Left ventricle myocardium superior (tissue), 1 donor: Measurements from ENCODE around the gene COL5A1. TPM values are rescaled to one million over a fixed set of nuclear protein-coding genes. Genes with fewer than 3 reads are reported as not detected.
A peak's percentile ranks its signal among the peaks of the same experiment; 100 is the strongest.
"Not testable (repeated sequence)": the region's sequence is repeated elsewhere in the genome, so short reads cannot be mapped to it uniquely, and the experiment has no call there.

Experiments used
- ATAC-seq: fragments of 200-7000 bp; cut with Tn5 transposase; one replicate; pipeline ENCODE4 v1.9.1; 2020; ENCODE audit warnings: mild to moderate bottlenecking, moderate library complexity
- DNase-seq: peaks from one replicate; pipeline ENCODE4 v3.0.0-alpha.2; 2020
- intact Hi-C: fragments of 100-400 bp; cut with micrococcal nuclease; formaldehyde crosslinking; loops from one replicate; pipeline ENCODE4 v1.11.0; 2022
- total RNA-seq: library from RNA; stranded (reverse); fragmentation: NEBNext Ultra II Directional; extraction: Animal tissue kit (Norgen Biotek cat#: 25700); gene quantifications from one replicate; pipeline ENCODE4 v1.2.1, GENCODE V29; 2021
- donor health status: DM: no; HTN: yes; CAD: no; lungs with severe emphysema.

Gene COL5A1
- total RNA-seq, 1 donor from 2014 or later: 14.8 TPM

GRCh38 chr9:134695144-134695543, 53.5 kb downstream of the COL5A1 start:
- peak; percentile 14 for DNase-seq
- intact Hi-C loops: no loop called here

GRCh38 chr9:134696433-134696832, 54.8 kb downstream of the COL5A1 start:
- intact Hi-C loops: no loop called here
- DNase-seq: peak; percentile 9
- no peak for ATAC-seq

More at GRCh38 chr9:134695144-134695543, 53.5 kb downstream of the COL5A1 start:
- ATAC-seq: no peak

- ATAC-seq: no peak
- DNase-seq: peak; percentile 29
- intact Hi-C loops: no loop called here
Measured at GRCh38 chr9:134698111-134698510, 56.5 kb downstream of the COL5A1 start.

- DNase-seq (peak; percentile 81), ATAC-seq (peak; percentile 83)
- intact Hi-C loops: no loop called here
Measured at GRCh38 chr9:134698587-134699342, 57.2 kb downstream of the COL5A1 start.

- no peak for DNase-seq
- ATAC-seq: peak; percentile 46
Measured at GRCh38 chr9:134699343-134699740, 57.7 kb downstream of the COL5A1 start.

GRCh38 chr9:134700636-134701350, 59.2 kb downstream of the COL5A1 start:
- no peak for ATAC-seq
- no peak for DNase-seq

More at GRCh38 chr9:134699343-134699740, 57.7 kb downstream of the COL5A1 start:
- intact Hi-C loops: no loop called here

GRCh38 chr9:134701581-134702259, 60.1 kb downstream of the COL5A1 start:
- intact Hi-C loops: no loop called here
- ATAC-seq (no peak), DNase-seq (no peak)

More at GRCh38 chr9:134700636-134701350, 59.2 kb downstream of the COL5A1 start:
- intact Hi-C loops: no loop called here

- intact Hi-C loops: no loop called here
- ATAC-seq (no peak), DNase-seq (no peak)
Measured at GRCh38 chr9:134702291-134702690, 60.7 kb downstream of the COL5A1 start.

GRCh38 chr9:134703730-134704114, 62.1 kb downstream of the COL5A1 start:
- ATAC-seq, DNase-seq, intact Hi-C loops: not testable (repeated sequence)

- ATAC-seq (no peak), DNase-seq (no peak)
- intact Hi-C loops: no loop called here
Measured at GRCh38 chr9:134704498-134704897, 62.9 kb downstream of the COL5A1 start.

- DNase-seq: no peak
- no peak for ATAC-seq
- intact Hi-C loops: no loop called here
Measured at GRCh38 chr9:134705786-134706185, 64.2 kb downstream of the COL5A1 start.

GRCh38 chr9:134706522-134706921, 64.9 kb downstream of the COL5A1 start:
- DNase-seq (no peak), ATAC-seq (no peak)
- intact Hi-C loops: no loop called here

GRCh38 chr9:134707031-134707680, 65.6 kb downstream of the COL5A1 start:
- intact Hi-C loops: no loop called here
- peak; percentile 83 for ATAC-seq

GRCh38 chr9:134707731-134708671, 66.4 kb downstream of the COL5A1 start:
- no peak for DNase-seq
- intact Hi-C loops: no loop called here
- ATAC-seq: no peak

More at GRCh38 chr9:134707031-134707680, 65.6 kb downstream of the COL5A1 start:
- DNase-seq: peak; percentile 87

- intact Hi-C loops: no loop called here
- ATAC-seq (no peak), DNase-seq (no peak)
Measured at GRCh38 chr9:134708672-134709038, 67.1 kb downstream of the COL5A1 start.

GRCh38 chr9:134709512-134710270, 68.1 kb downstream of the COL5A1 start:
- intact Hi-C loops: no loop called here

GRCh38 chr9:134710271-134710540, 68.6 kb downstream of the COL5A1 start:
- DNase-seq: no peak
- ATAC-seq: no peak
- intact Hi-C loops: no loop called here

More at GRCh38 chr9:134709512-134710270, 68.1 kb downstream of the COL5A1 start:
- peak; percentile 45 for ATAC-seq
- peak; percentile 60 for DNase-seq

GRCh38 chr9:134710901-134711300, 69.3 kb downstream of the COL5A1 start:
- intact Hi-C loops: no loop called here
- DNase-seq (no peak), ATAC-seq (no peak)
